ENCODE data around the gene PSMD7.

PSMD7 gene

DNA sequence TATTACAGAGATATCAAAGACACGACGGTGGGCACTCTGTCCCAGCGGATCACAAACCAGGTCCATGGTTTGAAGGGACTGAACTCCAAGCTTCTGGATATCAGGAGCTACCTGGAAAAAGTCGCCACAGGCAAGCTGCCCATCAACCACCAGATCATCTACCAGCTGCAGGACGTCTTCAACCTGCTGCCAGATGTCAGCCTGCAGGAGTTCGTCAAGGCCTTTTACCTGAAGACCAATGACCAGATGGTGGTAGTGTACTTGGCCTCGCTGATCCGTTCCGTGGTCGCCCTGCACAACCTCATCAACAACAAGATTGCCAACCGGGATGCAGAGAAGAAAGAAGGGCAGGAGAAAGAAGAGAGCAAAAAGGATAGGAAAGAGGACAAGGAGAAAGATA lies 8.7 kb downstream of the PSMD7 start:
- Histone ChIP-seq H3K4me2 (ENCODE audit: low read depth, low read length) (no peak overlapping the region), H3K36me3 (replicated peaks; ENCODE audit: insufficient read depth, low read length) (no peaks in the 10 kb centered on the region; the same call in 1 of the 2 replicates)

DNA sequence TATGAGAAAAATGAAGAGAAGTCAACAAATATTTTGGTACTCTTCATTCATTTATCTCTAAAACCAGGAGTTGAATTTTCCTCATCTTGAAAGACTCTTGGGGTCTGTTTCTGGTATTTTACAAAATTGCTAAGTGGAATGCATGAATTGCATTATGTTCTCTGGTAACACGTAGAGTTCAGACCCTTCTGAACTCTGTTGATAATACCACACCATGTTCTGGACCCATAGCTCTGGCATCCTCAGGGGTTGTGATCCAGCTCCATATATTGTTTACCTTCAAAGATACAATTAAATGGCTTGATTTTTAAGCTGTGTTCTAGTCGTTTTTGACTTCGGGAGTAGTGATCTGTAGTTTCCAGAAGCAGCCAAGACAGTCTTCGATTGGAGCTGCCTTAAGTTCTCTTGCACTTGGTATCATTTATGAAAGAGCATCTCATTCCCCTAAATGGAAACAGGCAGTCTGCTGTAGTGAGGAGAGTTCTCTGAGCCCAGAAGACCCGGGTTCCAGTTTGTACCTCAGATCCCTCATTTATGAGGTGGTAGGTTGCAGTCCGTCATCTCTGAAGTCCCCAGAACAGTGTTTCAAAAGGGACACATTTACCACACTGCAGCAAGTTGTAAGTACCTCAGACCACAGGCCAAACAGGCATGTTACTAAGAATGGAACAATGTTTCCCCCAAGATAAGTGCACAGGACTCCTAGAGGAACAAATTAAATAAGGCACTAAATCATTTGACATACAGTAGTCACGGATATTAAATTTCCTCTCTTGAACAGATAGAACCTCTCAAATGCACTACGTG lies 9.6 kb downstream of the PSMD7 start:
- Histone ChIP-seq H3K4me1 (ENCODE audit: low read length) (no peaks in the 10 kb centered on the region), H3K9ac (ENCODE audit: low read length) (no peak overlapping the region), H2AFZ (ENCODE audit: low read length) (no peak overlapping the region), H3K4me3 (ENCODE audit: low read length) (no peak overlapping the region), H3K79me2 (ENCODE audit: low read length) (peaks cover 2% of the 10 kb centered on the region; the same call in 1 of the 2 replicates), H4K20me1 (ENCODE audit: insufficient read depth, low read length) (no peaks in the 10 kb centered on the region), H3K36me3 (replicated peaks; ENCODE audit: insufficient read depth, low read length) (no peaks in the 10 kb centered on the region; the same call in 1 of the 2 replicates), H3K9me3 (replicated peaks; ENCODE audit: insufficient read depth, low read length) (no peaks in the 10 kb centered on the region), H3F3A (ENCODE audit: insufficient read depth, low read length) (peaks cover 6% of the 10 kb centered on the region; the same call in 1 of the 2 replicates), H3K9me2 (replicated peaks; ENCODE audit: insufficient read depth, low read length) (no peaks in the 10 kb centered on the region), H3K27me3 (replicated peaks; ENCODE audit: insufficient read depth, low read length) (no peaks in the 10 kb centered on the region), H3K4me2 (ENCODE audit: low read depth, low read length) (no peak overlapping the region), H3K27ac (ENCODE audit: low read length) (no peak overlapping the region)
- no peak for TF ChIP-seq EZH2phosphoT487 (IDR thresholded peaks at IDR 0.05; ENCODE audit: low read length)
- TF ChIP-seq EZH2 (optimal IDR thresholded peaks at IDR 0.05; ENCODE audit: low read depth, low read length), result no peak
- TF ChIP-seq, protein P1, sequence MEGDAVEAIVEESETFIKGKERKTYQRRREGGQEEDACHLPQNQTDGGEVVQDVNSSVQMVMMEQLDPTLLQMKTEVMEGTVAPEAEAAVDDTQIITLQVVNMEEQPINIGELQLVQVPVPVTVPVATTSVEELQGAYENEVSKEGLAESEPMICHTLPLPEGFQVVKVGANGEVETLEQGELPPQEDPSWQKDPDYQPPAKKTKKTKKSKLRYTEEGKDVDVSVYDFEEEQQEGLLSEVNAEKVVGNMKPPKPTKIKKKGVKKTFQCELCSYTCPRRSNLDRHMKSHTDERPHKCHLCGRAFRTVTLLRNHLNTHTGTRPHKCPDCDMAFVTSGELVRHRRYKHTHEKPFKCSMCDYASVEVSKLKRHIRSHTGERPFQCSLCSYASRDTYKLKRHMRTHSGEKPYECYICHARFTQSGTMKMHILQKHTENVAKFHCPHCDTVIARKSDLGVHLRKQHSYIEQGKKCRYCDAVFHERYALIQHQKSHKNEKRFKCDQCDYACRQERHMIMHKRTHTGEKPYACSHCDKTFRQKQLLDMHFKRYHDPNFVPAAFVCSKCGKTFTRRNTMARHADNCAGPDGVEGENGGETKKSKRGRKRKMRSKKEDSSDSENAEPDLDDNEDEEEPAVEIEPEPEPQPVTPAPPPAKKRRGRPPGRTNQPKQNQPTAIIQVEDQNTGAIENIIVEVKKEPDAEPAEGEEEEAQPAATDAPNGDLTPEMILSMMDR (IDR thresholded peaks at IDR 0.05; ENCODE audit: low read length), result no peak
- no peak for DNase-seq

More for the DNA sequence above, 8.7 kb downstream of the PSMD7 start:
- Histone ChIP-seq H3K9me3 (replicated peaks; ENCODE audit: insufficient read depth, low read length) (no peaks in the 10 kb centered on the region), H3K9me2 (replicated peaks; ENCODE audit: insufficient read depth, low read length) (no peaks in the 10 kb centered on the region), H4K20me1 (ENCODE audit: insufficient read depth, low read length) (no peaks in the 10 kb centered on the region), H3K27me3 (replicated peaks; ENCODE audit: insufficient read depth, low read length) (no peaks in the 10 kb centered on the region), H3K4me1 (ENCODE audit: low read length) (no peaks in the 10 kb centered on the region), H3F3A (ENCODE audit: insufficient read depth, low read length) (peaks cover 6% of the 10 kb centered on the region; the same call in 1 of the 2 replicates), H3K27ac (ENCODE audit: low read length) (no peak overlapping the region), H2AFZ (ENCODE audit: low read length) (no peak overlapping the region), H3K9ac (ENCODE audit: low read length) (no peak overlapping the region), H3K4me3 (ENCODE audit: low read length) (no peak overlapping the region), H3K79me2 (ENCODE audit: low read length) (peaks cover 11% of the 10 kb centered on the region)
- TF ChIP-seq, protein P1 (IDR thresholded peaks at IDR 0.05; ENCODE audit: low read length), result no peak
- no peak for TF ChIP-seq EZH2phosphoT487 (IDR thresholded peaks at IDR 0.05; ENCODE audit: low read length)
- TF ChIP-seq EZH2 (optimal IDR thresholded peaks at IDR 0.05; ENCODE audit: low read depth, low read length), result no peak
- DNase-seq, result no peak

DNA sequence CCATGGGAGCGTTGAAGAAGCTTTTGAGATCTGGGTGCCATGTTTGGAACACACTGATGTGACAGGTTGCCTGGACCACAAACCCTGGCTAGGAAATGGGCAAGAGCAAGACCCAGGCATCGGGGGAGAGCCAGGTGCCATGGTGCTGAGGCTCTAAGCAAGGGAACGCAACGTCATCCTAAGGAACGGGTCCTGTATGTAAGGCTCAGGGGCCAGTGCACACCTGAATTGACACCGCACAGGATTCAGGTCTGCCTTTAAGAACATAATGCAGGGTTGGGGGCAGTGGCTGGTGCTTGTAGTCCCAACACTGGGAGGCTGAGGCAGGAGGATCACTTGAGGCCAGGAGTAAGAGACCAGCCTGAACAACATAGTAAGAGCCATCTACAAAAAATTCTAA lies 10.8 kb downstream of the PSMD7 start:
- no peak for DNase-seq
- Histone ChIP-seq H3K36me3 (replicated peaks; ENCODE audit: insufficient read depth, low read length) (no peaks in the 10 kb centered on the region; the same call in 1 of the 2 replicates), H3K9ac (ENCODE audit: low read length) (no peak overlapping the region), H3K9me3 (replicated peaks; ENCODE audit: insufficient read depth, low read length) (no peaks in the 10 kb centered on the region), H3K4me3 (ENCODE audit: low read length) (no peak overlapping the region), H4K20me1 (ENCODE audit: insufficient read depth, low read length) (no peaks in the 10 kb centered on the region), H3K27me3 (replicated peaks; ENCODE audit: insufficient read depth, low read length) (no peaks in the 10 kb centered on the region), H3K79me2 (ENCODE audit: low read length) (no peaks in the 10 kb centered on the region), H3K27ac (ENCODE audit: low read length) (no peak overlapping the region), H2AFZ (ENCODE audit: low read length) (no peak overlapping the region), H3K4me1 (ENCODE audit: low read length) (no peaks in the 10 kb centered on the region), H3K9me2 (replicated peaks; ENCODE audit: insufficient read depth, low read length) (no peaks in the 10 kb centered on the region), H3F3A (ENCODE audit: insufficient read depth, low read length) (peaks cover 6% of the 10 kb centered on the region; the same call in 1 of the 2 replicates), H3K4me2 (ENCODE audit: low read depth, low read length) (no peak overlapping the region)
- no peak for TF ChIP-seq EZH2 (optimal IDR thresholded peaks at IDR 0.05; ENCODE audit: low read depth, low read length)
